ENCODE measurements around the gene MMGT1. TPM values are rescaled to one million over a fixed set of nuclear protein-coding genes. Genes with fewer than 3 reads are reported as not detected.
A peak's percentile ranks its signal among the peaks of the same experiment; 100 is the strongest.

The MMGT1 gene
- total and polyA plus RNA-seq, 2 donors (not counting 3 experiments of a cell fraction or from before 2014, with no cell fraction given) = 10.4 to 18.8 TPM

GRCh38 chrX:135984256-135984655, 10.5 kb upstream of the MMGT1 start:
- H3K9ac ChIP-seq (replicated peaks; ENCODE audit: extremely low read depth, insufficient read depth, low read length) = peak overlapping the region; percentile 61
- ChIA-PET POLR2A (no interaction called here), CTCF (interaction anchor here (1.3 to 1.5 kb wide), 2 partner anchors 9 to 21 kb away, joined by 3 read pairs; no protein-coding TSS in a partner anchor)

More at GRCh38 chrX:135984256-135984655, 10.5 kb upstream of the MMGT1 start:
- Histone ChIP-seq H3K9me1 (replicated peaks; ENCODE audit: control insufficient read depth, extremely low read depth, insufficient read depth, low read length) (no peaks in the 10 kb centered on the region), H4K20me1 (replicated peaks; ENCODE audit: control insufficient read depth, extremely low read depth, insufficient read depth, low read length) (no peaks in the 10 kb centered on the region), H2AFZ (ENCODE audit: low read depth, low read length) (peak overlapping the region; percentile 96), H3K36me3 (ENCODE audit: control insufficient read depth in 2 of 2, extremely low read depth in 1 of 2, insufficient read depth in 2 of 2, low read length in 2 of 2) (no peaks in the 10 kb centered on the region), H3K27ac (ENCODE audit: insufficient read depth, low read depth, low read length) (no peak overlapping the region), H3K4me3 (replicated peaks in 1 of 3; ENCODE audit: insufficient read depth in 1 of 3, low read depth in 1 of 3, low read length in 3 of 3) (no peak overlapping the region), H3K4me2 (ENCODE audit: insufficient read depth, low read length) (no peak overlapping the region), H3K4me1 (ENCODE audit: control insufficient read depth, extremely low read depth, insufficient read depth, low read length) (peaks cover 6% of the 10 kb centered on the region), H3K27me3 (ENCODE audit: control insufficient read depth in 2 of 2, insufficient read depth in 2 of 2, low read length in 2 of 2) (no peaks in the 10 kb centered on the region), H3K79me2 (ENCODE audit: control insufficient read depth, insufficient read depth, low read length) (peaks cover 10% of the 10 kb centered on the region), H3K9me3 (replicated peaks; ENCODE audit: control insufficient read depth, insufficient read depth, low read length) (no peaks in the 10 kb centered on the region)
- dilution Hi-C loops (cut with MboI; ENCODE audit: extremely low pct_ligation_motif_present, low sequenced_read_pairs) = no loop called here
- intact Hi-C loops (cut with micrococcal nuclease) = no loop called here
- no peak for FAIRE-seq
- TF ChIP-seq POLR2A (IDR thresholded peaks at IDR 0.05; ENCODE audit: low read depth, low read length) (no peak), EZH2 (IDR thresholded peaks at IDR 0.05; ENCODE audit: borderline replicate concordance, low read depth, low read length, severe bottlenecking) (no peak), POLR2AphosphoS5 (IDR thresholded peaks at IDR 0.05; ENCODE audit: insufficient read depth, low read depth, low read length) (no peak), MAX (IDR thresholded peaks at IDR 0.05; ENCODE audit: insufficient read depth, insufficient read length) (no peak), GATA2 (IDR thresholded peaks at IDR 0.05; ENCODE audit: insufficient read depth, insufficient read length, low read depth, low read length) (no peak), FOS (IDR thresholded peaks at IDR 0.05; ENCODE audit: borderline replicate concordance, insufficient read depth, low read length) (no peak), MYC (IDR thresholded peaks at IDR 0.05; ENCODE audit: low read depth, low read length) (no peak), CTCF (IDR thresholded peaks at IDR 0.05; ENCODE audit: extremely low read depth in 1 of 2, insufficient read depth in 1 of 2, low read depth in 1 of 2, low read length in 2 of 2) (no peak), JUN (IDR thresholded peaks at IDR 0.05; ENCODE audit: borderline replicate concordance, insufficient read depth, insufficient read length, low read depth) (no peak)
- no peak for DNase-seq (ENCODE audit: low read depth, low spot score)
- no TSS peak for BruUV-seq (replicated peaks)
